ENCODE measurements around the gene HEYL.

Gene HEYL

GRCh38 chr1:39656391-39656790 lies 16.9 kb upstream of the HEYL start:
- H3K4me1 Mint-ChIP-seq (ENCODE audit: low read depth) = peaks cover 7% of the 10 kb centered on the region
- H3K9me3 Mint-ChIP-seq = no peaks in the 10 kb centered on the region
- intact Hi-C loops (cut with micrococcal nuclease) = no loop called here
- H3K4me3 Mint-ChIP-seq = no peak overlapping the region
- H3K36me3 Mint-ChIP-seq (ENCODE audit: low read depth) = no peaks in the 10 kb centered on the region
- H3K27me3 Mint-ChIP-seq = peaks cover 12% of the 10 kb centered on the region
- H3K27ac Mint-ChIP-seq = no peak overlapping the region

- intact Hi-C loops (cut with micrococcal nuclease) = no loop called here
- H3K4me1 Mint-ChIP-seq (ENCODE audit: low read depth) = peaks cover 7% of the 10 kb centered on the region
- H3K27me3 Mint-ChIP-seq = peaks cover 12% of the 10 kb centered on the region
- no peaks in the 10 kb centered on the region for H3K9me3 Mint-ChIP-seq
- H3K4me3 Mint-ChIP-seq = no peak overlapping the region
- no peaks in the 10 kb centered on the region for H3K36me3 Mint-ChIP-seq (ENCODE audit: low read depth)
- no peak overlapping the region for H3K27ac Mint-ChIP-seq
Measured at GRCh38 chr1:39655578-39656268, 16.3 kb upstream of the HEYL start.

- Mint-ChIP-seq H3K27ac (no peak overlapping the region), H3K4me1 (ENCODE audit: low read depth) (peaks cover 7% of the 10 kb centered on the region), H3K36me3 (ENCODE audit: low read depth) (no peaks in the 10 kb centered on the region), H3K4me3 (no peak overlapping the region), H3K27me3 (peaks cover 12% of the 10 kb centered on the region), H3K9me3 (no peaks in the 10 kb centered on the region)
- intact Hi-C loops (cut with micrococcal nuclease) = no loop called here
Measured at GRCh38 chr1:39654291-39654690, 14.8 kb upstream of the HEYL start.

- peaks cover 12% of the 10 kb centered on the region for H3K27me3 Mint-ChIP-seq
- H3K36me3 Mint-ChIP-seq (ENCODE audit: low read depth) = no peaks in the 10 kb centered on the region
- H3K4me3 Mint-ChIP-seq = no peak overlapping the region
- intact Hi-C loops (cut with micrococcal nuclease) = loop anchor here (1.0 kb wide), 1 partner anchor 47 kb away; no protein-coding TSS in a partner anchor
- no peaks in the 10 kb centered on the region for H3K9me3 Mint-ChIP-seq
- no peak overlapping the region for H3K27ac Mint-ChIP-seq
- H3K4me1 Mint-ChIP-seq (ENCODE audit: low read depth) = peaks cover 7% of the 10 kb centered on the region
Measured at GRCh38 chr1:39653546-39654031, 14.1 kb upstream of the HEYL start.

- Mint-ChIP-seq H3K27ac (no peak overlapping the region), H3K4me1 (ENCODE audit: low read depth) (no peaks in the 10 kb centered on the region), H3K4me3 (no peak overlapping the region), H3K9me3 (no peaks in the 10 kb centered on the region), H3K36me3 (ENCODE audit: low read depth) (no peaks in the 10 kb centered on the region), H3K27me3 (peaks cover 12% of the 10 kb centered on the region)
- intact Hi-C loops (cut with micrococcal nuclease) = no loop called here
Measured at GRCh38 chr1:39652554-39652953, 13.1 kb upstream of the HEYL start.

- Mint-ChIP-seq H3K9me3 (no peaks in the 10 kb centered on the region), H3K27ac (no peak overlapping the region), H3K4me1 (ENCODE audit: low read depth) (no peaks in the 10 kb centered on the region), H3K4me3 (no peak overlapping the region), H3K27me3 (peaks cover 14% of the 10 kb centered on the region), H3K36me3 (ENCODE audit: low read depth) (no peaks in the 10 kb centered on the region)
- intact Hi-C loops (cut with micrococcal nuclease) = no loop called here
Measured at GRCh38 chr1:39652105-39652504, 12.7 kb upstream of the HEYL start.

GRCh38 chr1:39650431-39650830 lies 11.0 kb upstream of the HEYL start:
- H3K27ac Mint-ChIP-seq = no peak overlapping the region
- H3K27me3 Mint-ChIP-seq = peaks cover 16% of the 10 kb centered on the region
- no peaks in the 10 kb centered on the region for H3K9me3 Mint-ChIP-seq
- H3K36me3 Mint-ChIP-seq (ENCODE audit: low read depth) = no peaks in the 10 kb centered on the region
- intact Hi-C loops (cut with micrococcal nuclease) = no loop called here
- H3K4me1 Mint-ChIP-seq (ENCODE audit: low read depth) = no peaks in the 10 kb centered on the region
- H3K4me3 Mint-ChIP-seq = no peak overlapping the region

- intact Hi-C loops (cut with micrococcal nuclease) = no loop called here
- no peaks in the 10 kb centered on the region for H3K9me3 Mint-ChIP-seq
- no peaks in the 10 kb centered on the region for H3K4me1 Mint-ChIP-seq (ENCODE audit: low read depth)
- no peaks in the 10 kb centered on the region for H3K36me3 Mint-ChIP-seq (ENCODE audit: low read depth)
- H3K27me3 Mint-ChIP-seq = peaks cover 16% of the 10 kb centered on the region
- no peak overlapping the region for H3K27ac Mint-ChIP-seq
- no peak overlapping the region for H3K4me3 Mint-ChIP-seq
Measured at GRCh38 chr1:39649636-39650185, 10.3 kb upstream of the HEYL start.

- Mint-ChIP-seq H3K27me3 (peaks cover 9% of the 10 kb centered on the region), H3K4me3 (no peak overlapping the region), H3K27ac (no peak overlapping the region), H3K4me1 (ENCODE audit: low read depth) (no peaks in the 10 kb centered on the region), H3K36me3 (ENCODE audit: low read depth) (no peaks in the 10 kb centered on the region), H3K9me3 (peaks cover 9% of the 10 kb centered on the region)
- intact Hi-C loops (cut with micrococcal nuclease) = no loop called here
Measured at GRCh38 chr1:39648496-39648895, 9.1 kb upstream of the HEYL start.

- Mint-ChIP-seq H3K9me3 (peaks cover 12% of the 10 kb centered on the region), H3K4me3 (no peak overlapping the region), H3K27me3 (peaks cover 7% of the 10 kb centered on the region), H3K4me1 (ENCODE audit: low read depth) (no peaks in the 10 kb centered on the region), H3K27ac (no peak overlapping the region), H3K36me3 (ENCODE audit: low read depth) (no peaks in the 10 kb centered on the region)
- intact Hi-C loops (cut with micrococcal nuclease) = no loop called here
Measured at GRCh38 chr1:39647247-39647646, 7.8 kb upstream of the HEYL start.

- Mint-ChIP-seq H3K36me3 (ENCODE audit: low read depth) (no peaks in the 10 kb centered on the region), H3K27ac (no peak overlapping the region), H3K27me3 (peaks cover 7% of the 10 kb centered on the region), H3K4me3 (no peak overlapping the region), H3K9me3 (peaks cover 12% of the 10 kb centered on the region), H3K4me1 (ENCODE audit: low read depth) (no peaks in the 10 kb centered on the region)
- intact Hi-C loops (cut with micrococcal nuclease) = no loop called here
Measured at GRCh38 chr1:39646232-39647081, 7.0 kb upstream of the HEYL start.

GRCh38 chr1:39645411-39646043 lies 6.1 kb upstream of the HEYL start:
- intact Hi-C loops (cut with micrococcal nuclease) = no loop called here
- Mint-ChIP-seq H3K27ac (no peak overlapping the region), H3K9me3 (peaks cover 12% of the 10 kb centered on the region), H3K4me1 (ENCODE audit: low read depth) (peaks cover 6% of the 10 kb centered on the region), H3K36me3 (ENCODE audit: low read depth) (no peaks in the 10 kb centered on the region), H3K4me3 (no peak overlapping the region), H3K27me3 (peaks cover 11% of the 10 kb centered on the region)

GRCh38 chr1:39643705-39644104 lies 4.3 kb upstream of the HEYL start:
- Mint-ChIP-seq H3K27me3 (peaks cover 26% of the 10 kb centered on the region), H3K9me3 (peaks cover 12% of the 10 kb centered on the region), H3K36me3 (ENCODE audit: low read depth) (no peaks in the 10 kb centered on the region), H3K4me3 (no peak overlapping the region), H3K27ac (no peak overlapping the region), H3K4me1 (ENCODE audit: low read depth) (peaks cover 11% of the 10 kb centered on the region)
- intact Hi-C loops (cut with micrococcal nuclease) = no loop called here

- Mint-ChIP-seq H3K27ac (no peak overlapping the region), H3K4me3 (no peak overlapping the region), H3K9me3 (peaks cover 12% of the 10 kb centered on the region), H3K36me3 (ENCODE audit: low read depth) (no peaks in the 10 kb centered on the region), H3K4me1 (ENCODE audit: low read depth) (peaks cover 11% of the 10 kb centered on the region), H3K27me3 (peaks cover 35% of the 10 kb centered on the region)
- intact Hi-C loops (cut with micrococcal nuclease) = no loop called here
Measured at GRCh38 chr1:39642796-39643195, 3.4 kb upstream of the HEYL start.
